CD4-positive, CD25-positive, alpha-beta regulatory T cell (primary cell): ENCODE measurements around the gene ERF. TPM values are rescaled to one million over a fixed set of nuclear protein-coding genes. Genes with fewer than 3 reads are reported as not detected.

Source experiments
- ATAC-seq, 2 donors: fragments of 150-1000 bp; cut with Tn5 transposase; one replicate each; pipeline ENCODE4 v1.10.0; 2021; ENCODE audit warnings: low read depth in 2 of 2, moderate number of reproducible peaks in 2 of 2, moderate library complexity in 1 of 2
- DNase-seq, 3 donors: peaks; one replicate each; pipeline versions ENCODE4 v3.0.0 to v3.0.0-alpha.2; 2012 to 2022; ENCODE audit warnings: mixed read lengths in 1 of 3
- H3K27ac ChIP-seq: one replicate; pipeline ENCODE4 v1.7.0; 2013; ENCODE audit warnings: mild to moderate bottlenecking, low read length; ENCODE audit not compliant: insufficient read depth, poor library complexity, severe bottlenecking
- H3K27me3 ChIP-seq: one replicate; pipeline ENCODE4 v1.7.0; 2013; ENCODE audit warnings: low read length; ENCODE audit not compliant: control insufficient read depth, insufficient read depth
- H3K36me3 ChIP-seq: one replicate; pipeline ENCODE4 v1.7.0; 2013; ENCODE audit warnings: mild to moderate bottlenecking, low read length, moderate library complexity; ENCODE audit not compliant: control insufficient read depth, insufficient read depth
- H3K4me1 ChIP-seq: 2 replicates; pipeline ENCODE4 v1.7.0; 2013; ENCODE audit warnings: mild to moderate bottlenecking, low read length; ENCODE audit not compliant: insufficient read depth, control insufficient read depth, poor library complexity, severe bottlenecking
- H3K4me3 ChIP-seq: one replicate; pipeline ENCODE4 v1.7.0; 2013; ENCODE audit warnings: low read depth, mild to moderate bottlenecking, low read length, moderate library complexity
- H3K9me3 ChIP-seq, 2 experiments: 1 replicate in 1 of 2; 2 replicates in 1 of 2; pipeline ENCODE4 v1.7.0; 2013; ENCODE audit warnings: low read length in 2 of 2, mild to moderate bottlenecking in 1 of 2, moderate library complexity in 1 of 2; ENCODE audit not compliant: control insufficient read depth in 2 of 2
- H3K27ac Mint-ChIP-seq, 3 donors: one replicate each; pipeline ENCODE4 v1.8.0; 2020 to 2022; ENCODE audit warnings: mild to moderate bottlenecking in 3 of 3, mixed read lengths in 3 of 3, moderate library complexity in 2 of 3
- H3K27me3 Mint-ChIP-seq: one replicate; pipeline ENCODE4 v1.8.0; 2022; ENCODE audit warnings: mild to moderate bottlenecking, mixed read lengths
- H3K36me3 Mint-ChIP-seq: one replicate; pipeline ENCODE4 v1.8.0; 2020; ENCODE audit warnings: mixed read lengths
- H3K4me1 Mint-ChIP-seq, 4 donors: one replicate each; pipeline ENCODE4 v1.8.0; 2020 to 2022; ENCODE audit warnings: mixed read lengths in 4 of 4, mild to moderate bottlenecking in 1 of 4
- H3K4me3 Mint-ChIP-seq, 4 donors: one replicate each; pipeline ENCODE4 v1.8.0; 2020 to 2022; ENCODE audit warnings: mild to moderate bottlenecking in 4 of 4, mixed read lengths in 4 of 4, moderate library complexity in 3 of 4
- H3K9me3 Mint-ChIP-seq, 7 donors: one replicate each; pipeline ENCODE4 v1.8.0; 2020 to 2022; ENCODE audit warnings: mixed read lengths in 7 of 7, mild to moderate bottlenecking in 3 of 7, moderate library complexity in 2 of 7
- polyA plus RNA-seq, 4 donors: library from polyadenylated mRNA; unstranded; fragments of 300-500 nt; fragmentation: Illumina TruSeq; gene quantifications; one replicate each; pipeline ENCODE4 v1.2.3, GENCODE V29; 2021
- total RNA-seq: library from RNA; stranded (reverse); gene quantifications from one replicate; pipeline ENCODE4 v1.2.3, GENCODE V29; 2022

ERF gene
- total and polyA plus RNA-seq, 5 donors from 2014 or later = 1.4 to 96.4 (median 3.8) TPM

DNA sequence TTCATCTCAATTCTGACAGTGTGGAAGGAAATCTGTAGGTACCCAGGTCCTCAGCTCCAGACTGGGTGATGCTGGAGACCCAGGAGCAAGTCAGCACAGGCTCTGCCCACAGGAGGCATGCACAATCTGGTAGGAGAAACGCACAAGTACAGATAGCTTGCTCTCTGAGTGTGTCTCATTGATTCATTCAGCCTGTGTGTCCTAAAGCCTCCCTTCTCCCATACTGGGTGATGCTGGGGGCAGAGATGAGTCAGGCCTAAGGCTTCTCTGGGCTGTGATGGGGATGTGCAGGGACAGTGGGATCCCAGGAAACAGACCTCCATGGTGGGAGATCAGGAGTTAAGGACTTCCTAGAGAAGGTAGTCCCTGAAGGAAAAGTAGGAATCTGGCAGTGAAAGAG lies 28.0 kb downstream of the ERF start:
- ATAC-seq (no peak), DNase-seq (no peak)
- Mint-ChIP-seq H3K27ac (peak overlapping the region in 1 of 3 donors; percentile 74), H3K9me3 (peaks cover 0 to 1% (median 0%) of the 10 kb centered on the region in 7 donors), H3K4me3 (peak overlapping the region in 1 of 4 donors; percentile 5), H3K4me1 (peaks cover 0 to 38% (median 16%) of the 10 kb centered on the region in 4 donors), H3K36me3 (peaks cover 25% of the 10 kb centered on the region), H3K27me3 (no peaks in the 10 kb centered on the region)
- peaks cover 66% of the 10 kb centered on the region for H3K36me3 ChIP-seq
- H3K4me3 ChIP-seq = no peak overlapping the region
- H3K27ac ChIP-seq = no peak overlapping the region
- no peaks in the 10 kb centered on the region for H3K9me3 ChIP-seq
- H3K4me1 ChIP-seq = peaks cover 3% of the 10 kb centered on the region
- no peaks in the 10 kb centered on the region for H3K27me3 ChIP-seq

DNA sequence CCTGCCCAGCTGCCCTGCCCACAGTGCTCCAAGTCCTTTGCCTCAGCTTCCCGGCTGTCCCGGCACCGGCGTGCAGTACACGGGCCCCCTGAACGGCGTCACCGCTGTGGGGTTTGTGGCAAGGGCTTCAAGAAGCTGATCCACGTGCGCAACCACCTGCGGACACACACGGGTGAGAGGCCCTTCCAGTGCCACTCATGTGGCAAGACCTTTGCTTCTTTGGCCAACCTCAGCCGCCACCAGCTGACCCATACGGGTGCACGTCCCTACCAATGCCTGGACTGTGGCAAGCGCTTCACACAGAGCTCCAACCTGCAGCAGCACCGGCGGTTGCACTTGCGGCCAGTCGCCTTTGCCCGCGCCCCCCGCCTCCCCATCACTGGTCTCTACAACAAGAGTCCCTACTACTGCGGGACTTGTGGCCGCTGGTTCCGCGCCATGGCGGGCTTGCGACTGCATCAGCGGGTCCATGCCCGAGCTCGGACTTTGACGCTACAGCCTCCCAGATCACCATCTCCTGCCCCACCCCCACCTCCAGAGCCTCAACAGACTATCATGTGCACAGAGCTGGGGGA lies 29.1 kb downstream of the ERF start:
- no peak for ATAC-seq
- H3K27ac Mint-ChIP-seq = no peak overlapping the region
- Histone ChIP-seq H3K27me3 (no peaks in the 10 kb centered on the region), H3K27ac (no peak overlapping the region), H3K36me3 (peaks cover 56% of the 10 kb centered on the region), H3K4me3 (no peak overlapping the region), H3K4me1 (peaks cover 14% of the 10 kb centered on the region), H3K9me3 (no peaks in the 10 kb centered on the region)
- peaks cover 0 to 1% (median 0%) of the 10 kb centered on the region in 7 donors for H3K9me3 Mint-ChIP-seq
- H3K27me3 Mint-ChIP-seq = no peaks in the 10 kb centered on the region
- peaks cover 24% of the 10 kb centered on the region for H3K36me3 Mint-ChIP-seq
- H3K4me3 Mint-ChIP-seq = peak overlapping the region in 1 of 4 donors; percentile 77
- no peak for DNase-seq
- H3K4me1 Mint-ChIP-seq = peaks cover 0 to 43% (median 18%) of the 10 kb centered on the region in 4 donors

DNA sequence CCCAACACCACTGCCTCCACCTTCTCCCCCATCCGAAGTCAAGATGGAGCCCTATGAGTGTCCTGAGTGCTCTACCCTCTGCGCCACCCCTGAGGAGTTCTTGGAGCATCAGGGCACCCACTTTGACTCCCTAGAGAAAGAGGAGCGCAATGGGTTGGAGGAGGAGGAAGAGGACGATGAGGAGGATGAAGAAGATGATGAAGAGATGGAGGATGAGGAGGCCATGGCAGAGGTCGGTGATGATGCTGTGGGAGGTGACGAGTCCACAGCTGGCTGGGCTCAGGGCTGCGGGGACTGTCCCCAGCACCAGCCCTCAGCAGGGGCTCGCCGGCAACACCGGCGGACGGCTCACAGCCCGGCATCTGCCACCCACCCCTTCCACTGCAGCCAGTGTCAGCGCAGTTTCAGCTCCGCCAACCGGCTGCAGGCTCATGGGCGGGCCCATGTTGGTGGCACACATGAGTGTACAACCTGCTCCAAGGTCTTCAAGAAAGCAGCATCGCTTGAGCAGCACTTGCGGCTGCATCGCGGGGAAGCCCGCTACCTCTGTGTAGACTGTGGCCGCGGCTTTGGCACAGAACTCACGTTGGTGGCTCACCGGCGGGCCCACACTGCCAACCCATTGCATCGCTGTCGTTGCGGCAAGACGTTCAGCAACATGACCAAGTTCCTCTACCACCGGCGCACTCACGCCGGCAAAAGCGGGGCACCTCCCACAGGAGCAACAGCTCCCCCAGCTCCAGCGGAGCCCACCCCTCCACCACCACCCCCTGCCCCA lies 29.8 kb downstream of the ERF start:
- DNase-seq (no peak), ATAC-seq (no peak)
- no peak overlapping the region for H3K27ac ChIP-seq
- H3K4me1 Mint-ChIP-seq = peaks cover under 1 to 50% (median 24%) of the 10 kb centered on the region in 4 donors
- H3K36me3 ChIP-seq = peaks cover 51% of the 10 kb centered on the region
- no peak overlapping the region for H3K4me3 ChIP-seq
- no peaks in the 10 kb centered on the region for H3K27me3 ChIP-seq
- H3K4me3 Mint-ChIP-seq = no peak overlapping the region
- peaks cover 26% of the 10 kb centered on the region for H3K36me3 Mint-ChIP-seq
- H3K4me1 ChIP-seq = peaks cover 20% of the 10 kb centered on the region
- peak overlapping the region in 1 of 3 donors; percentile 60 for H3K27ac Mint-ChIP-seq
- H3K27me3 Mint-ChIP-seq = peaks cover 3% of the 10 kb centered on the region
- no peaks in the 10 kb centered on the region for H3K9me3 ChIP-seq
- peaks cover 0 to 1% (median 0%) of the 10 kb centered on the region in 7 donors for H3K9me3 Mint-ChIP-seq

DNA sequence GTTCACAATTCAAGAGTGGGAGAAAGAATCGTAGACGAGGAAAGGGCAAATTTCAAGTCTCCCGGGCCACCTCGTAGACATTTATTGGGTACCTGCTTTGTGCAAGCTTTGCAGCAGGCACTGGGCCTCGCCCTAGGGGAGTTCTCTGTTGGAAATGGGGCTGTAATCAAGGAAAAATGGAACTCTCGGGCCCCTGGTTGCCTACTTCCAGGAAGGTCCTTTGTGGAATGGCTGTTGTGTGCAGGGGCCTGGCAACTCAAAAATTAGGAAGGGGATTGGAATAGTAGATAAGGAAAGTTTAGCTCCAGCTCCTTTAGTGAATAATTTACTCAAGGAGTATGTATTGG lies 34.2 kb downstream of the ERF start:
- H3K36me3 Mint-ChIP-seq = peaks cover 13% of the 10 kb centered on the region
- DNase-seq (no peak), ATAC-seq (no peak)
- peaks cover 0 to 2% (median 0%) of the 10 kb centered on the region in 7 donors for H3K9me3 Mint-ChIP-seq
- no peaks in the 10 kb centered on the region for H3K9me3 ChIP-seq
- no peaks in the 10 kb centered on the region for H3K27me3 ChIP-seq
- H3K36me3 ChIP-seq = peaks cover 20% of the 10 kb centered on the region
- H3K4me1 ChIP-seq = peaks cover 52% of the 10 kb centered on the region
- peaks cover 12 to 58% (median 40%) of the 10 kb centered on the region in 4 donors for H3K4me1 Mint-ChIP-seq
- peak overlapping the region; percentile 97 for H3K27ac ChIP-seq
- H3K4me3 ChIP-seq = peak overlapping the region; percentile 76
- peak overlapping the region; percentile 41 to 99 (median 97) for H3K27ac Mint-ChIP-seq
- H3K27me3 Mint-ChIP-seq = peaks cover 7% of the 10 kb centered on the region
- peak overlapping the region; percentile 94 to 100 (median 98) for H3K4me3 Mint-ChIP-seq

DNA sequence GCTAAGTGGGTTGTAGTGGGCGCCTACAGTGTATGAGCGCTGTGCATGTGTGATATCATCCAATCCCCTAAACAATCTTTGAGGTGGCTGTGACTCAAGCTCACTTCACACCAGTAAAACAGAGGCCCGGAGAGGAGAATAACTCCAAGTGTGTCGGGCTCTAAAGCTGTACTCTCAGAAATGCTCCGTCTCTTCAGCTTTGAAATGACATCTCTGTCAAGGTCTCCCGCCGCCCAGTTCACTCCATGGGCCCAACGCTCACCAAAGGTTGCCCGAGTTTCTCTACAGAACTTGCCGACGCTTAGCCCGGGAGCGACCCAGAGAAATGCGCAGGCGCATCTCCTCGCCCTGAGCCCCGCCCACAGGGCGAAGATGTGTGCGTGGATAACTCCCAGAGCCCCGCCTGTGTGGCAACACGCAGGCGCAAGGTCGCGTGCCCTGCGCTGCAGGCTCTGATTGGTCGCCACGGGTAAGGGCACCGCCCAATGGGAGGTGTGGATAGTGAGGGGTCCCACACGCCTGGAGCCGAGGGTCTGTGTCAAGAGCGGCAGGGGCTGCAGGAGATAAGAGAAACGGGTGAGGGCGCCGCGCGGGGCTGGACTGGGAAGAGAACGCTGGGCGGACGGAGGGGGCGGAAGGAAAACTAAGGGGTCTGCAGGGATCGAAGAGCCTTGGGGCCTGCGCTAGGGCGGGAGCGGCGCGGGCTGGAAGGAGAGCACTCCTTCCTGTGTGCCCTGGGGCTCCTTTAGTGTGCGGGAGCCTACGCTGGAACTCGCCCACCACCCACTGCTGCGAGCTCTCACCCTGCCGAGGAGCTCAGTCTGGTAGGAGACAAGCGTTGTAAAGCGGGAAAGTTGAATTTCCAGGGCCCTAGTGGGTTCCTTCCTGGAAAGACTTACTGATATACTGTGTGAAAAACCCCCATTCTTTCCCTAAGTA lies 34.8 kb downstream of the ERF start, which contains the start of gene ZNF526:
Gene ZNF526, plus strand, starts transcription at position 501 of the 939 bp plus-strand sequence. CDS start 4,092 bp downstream, outside the sequence.
- peaks cover 21% of the 10 kb centered on the region for H3K36me3 ChIP-seq
- ATAC-seq (peak; percentile 82 to 83), DNase-seq (peak; percentile 97 to 98 (median 98))
- Mint-ChIP-seq H3K4me1 (peaks cover 13 to 64% (median 46%) of the 10 kb centered on the region in 4 donors), H3K9me3 (peaks cover 0 to 2% (median 0%) of the 10 kb centered on the region in 7 donors), H3K36me3 (peaks cover 19% of the 10 kb centered on the region), H3K4me3 (peak within 1 kb of the TSS; percentile 94 to 100 (median 98)), H3K27ac (peak within 1 kb of the TSS; percentile 97 to 99 (median 98)), H3K27me3 (peaks cover 7% of the 10 kb centered on the region)
- H3K27me3 ChIP-seq = no peaks in the 10 kb centered on the region
- H3K9me3 ChIP-seq = no peaks in the 10 kb centered on the region
- peak within 1 kb of the TSS; percentile 76 for H3K4me3 ChIP-seq
- peak within 1 kb of the TSS; percentile 97 for H3K27ac ChIP-seq
- peaks cover 58% of the 10 kb centered on the region for H3K4me1 ChIP-seq

DNA sequence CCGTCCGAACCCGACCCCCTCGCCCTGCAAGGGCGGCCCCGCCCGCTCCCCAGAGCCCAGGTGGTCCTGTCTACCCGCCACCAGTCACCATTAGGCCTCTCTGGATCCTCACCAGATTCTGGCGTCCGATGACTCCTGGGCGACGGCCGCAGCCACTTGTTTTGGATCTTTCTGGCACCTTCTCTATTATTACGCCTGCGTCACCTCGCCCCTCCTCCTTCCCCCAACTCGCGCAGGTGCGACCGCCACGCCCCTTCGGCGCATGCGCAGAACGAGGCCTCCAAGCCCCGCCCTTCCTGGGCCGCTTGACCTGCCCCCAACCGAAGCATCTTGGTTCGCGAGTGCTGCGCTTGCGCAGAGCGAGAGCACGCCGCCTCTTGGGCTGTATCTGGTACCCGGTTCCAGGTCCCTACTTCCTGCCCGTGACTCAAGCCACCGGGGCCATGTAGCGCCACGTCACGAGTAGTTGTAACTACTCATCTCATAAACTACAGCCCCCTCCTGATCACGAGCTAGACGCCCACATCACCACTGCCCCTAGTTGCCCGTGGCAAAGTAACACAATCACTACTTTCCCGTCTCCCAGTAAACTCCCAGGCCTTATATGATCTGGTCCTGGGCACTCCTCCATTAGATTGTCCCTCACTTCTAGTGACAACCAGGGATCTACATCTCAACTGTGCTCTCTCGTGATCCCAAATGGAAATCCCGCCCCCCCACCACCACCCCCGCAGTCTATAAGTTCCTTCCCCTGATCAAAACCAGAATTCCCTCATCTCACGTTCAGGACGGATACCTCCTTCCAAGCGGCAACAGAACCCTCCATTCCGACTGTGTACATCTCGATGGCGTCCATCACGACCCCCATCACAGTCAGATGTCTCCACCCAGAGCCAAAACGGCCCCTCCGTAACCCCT lies 37.1 kb downstream of the ERF start, which contains the start of gene DEDD2:
Gene DEDD2, minus strand, starts transcription at position 158 of the 918 bp plus-strand sequence. CDS start 670 bp downstream, outside the sequence.
- Histone ChIP-seq H3K9me3 (no peaks in the 10 kb centered on the region), H3K4me1 (peaks cover 80% of the 10 kb centered on the region), H3K36me3 (peaks cover 33% of the 10 kb centered on the region), H3K27me3 (no peaks in the 10 kb centered on the region), H3K27ac (peak within 1 kb of the TSS; percentile 97), H3K4me3 (peak within 1 kb of the TSS; percentile 96)
- Mint-ChIP-seq H3K4me3 (peak within 1 kb of the TSS; percentile 91 to 98 (median 96)), H3K9me3 (peaks cover 0 to 2% (median 0%) of the 10 kb centered on the region in 7 donors), H3K4me1 (peaks cover 20 to 81% (median 64%) of the 10 kb centered on the region in 4 donors), H3K36me3 (peaks cover 34% of the 10 kb centered on the region), H3K27ac (peak within 1 kb of the TSS; percentile 96 to 100 (median 97)), H3K27me3 (peaks cover 7% of the 10 kb centered on the region)
- DNase-seq (peak; percentile 99 to 100 (median 100)), ATAC-seq (peak; percentile 79 to 82)
